ENCODE data around the gene OGFOD3.
"Not testable (repeated sequence)": the region's sequence is repeated elsewhere in the genome, so short reads cannot be mapped to it uniquely, and the experiment has no call there.

OGFOD3 gene

GRCh38 chr17:82386255-82386831 lies 32.0 kb downstream of the OGFOD3 start:
- DNase-seq = no peak

GRCh38 chr17:82385559-82386254 lies 32.7 kb downstream of the OGFOD3 start:
- DNase-seq = no peak

- DNase-seq = no peak
Measured at GRCh38 chr17:82384730-82385481, 33.5 kb downstream of the OGFOD3 start.

- DNase-seq = no peak
Measured at GRCh38 chr17:82384051-82384729, 34.2 kb downstream of the OGFOD3 start.

- DNase-seq = no peak
Measured at GRCh38 chr17:82383411-82383810, 35.0 kb downstream of the OGFOD3 start.

GRCh38 chr17:82382933-82383255 lies 35.5 kb downstream of the OGFOD3 start:
- no peak for DNase-seq

GRCh38 chr17:82382220-82382932 lies 36.0 kb downstream of the OGFOD3 start:
- not testable (repeated sequence) for DNase-seq

GRCh38 chr17:82381703-82382009 lies 36.7 kb downstream of the OGFOD3 start:
- DNase-seq = not testable (repeated sequence)

GRCh38 chr17:82380860-82381702 lies 37.3 kb downstream of the OGFOD3 start:
- no peak for DNase-seq

GRCh38 chr17:82378741-82379021 lies 39.7 kb downstream of the OGFOD3 start:
- DNase-seq = no peak

GRCh38 chr17:82377924-82378740 lies 40.3 kb downstream of the OGFOD3 start:
- no peak for DNase-seq

GRCh38 chr17:82377294-82377693 lies 41.1 kb downstream of the OGFOD3 start:
- DNase-seq = not testable (repeated sequence)

GRCh38 chr17:82376042-82376730 lies 42.2 kb downstream of the OGFOD3 start:
- DNase-seq = no peak

GRCh38 chr17:82375359-82376041 lies 42.9 kb downstream of the OGFOD3 start:
- DNase-seq = no peak

- DNase-seq = no peak
Measured at GRCh38 chr17:82374626-82375331, 43.6 kb downstream of the OGFOD3 start.

GRCh38 chr17:82373731-82374625 lies 44.4 kb downstream of the OGFOD3 start:
- no peak for DNase-seq

- DNase-seq = not testable (repeated sequence)
Measured at GRCh38 chr17:82373072-82373452, 45.3 kb downstream of the OGFOD3 start.

- DNase-seq = no peak
Measured at GRCh38 chr17:82372249-82373071, 45.9 kb downstream of the OGFOD3 start.
